GM04503 (cell line): ENCODE measurements around the gene C22orf39.

Experiments
- DNase-seq: peaks from one replicate; pipeline ENCODE4 v3.0.0-alpha.2; 2012; ENCODE audit warnings: low read depth

The C22orf39 gene

DNA sequence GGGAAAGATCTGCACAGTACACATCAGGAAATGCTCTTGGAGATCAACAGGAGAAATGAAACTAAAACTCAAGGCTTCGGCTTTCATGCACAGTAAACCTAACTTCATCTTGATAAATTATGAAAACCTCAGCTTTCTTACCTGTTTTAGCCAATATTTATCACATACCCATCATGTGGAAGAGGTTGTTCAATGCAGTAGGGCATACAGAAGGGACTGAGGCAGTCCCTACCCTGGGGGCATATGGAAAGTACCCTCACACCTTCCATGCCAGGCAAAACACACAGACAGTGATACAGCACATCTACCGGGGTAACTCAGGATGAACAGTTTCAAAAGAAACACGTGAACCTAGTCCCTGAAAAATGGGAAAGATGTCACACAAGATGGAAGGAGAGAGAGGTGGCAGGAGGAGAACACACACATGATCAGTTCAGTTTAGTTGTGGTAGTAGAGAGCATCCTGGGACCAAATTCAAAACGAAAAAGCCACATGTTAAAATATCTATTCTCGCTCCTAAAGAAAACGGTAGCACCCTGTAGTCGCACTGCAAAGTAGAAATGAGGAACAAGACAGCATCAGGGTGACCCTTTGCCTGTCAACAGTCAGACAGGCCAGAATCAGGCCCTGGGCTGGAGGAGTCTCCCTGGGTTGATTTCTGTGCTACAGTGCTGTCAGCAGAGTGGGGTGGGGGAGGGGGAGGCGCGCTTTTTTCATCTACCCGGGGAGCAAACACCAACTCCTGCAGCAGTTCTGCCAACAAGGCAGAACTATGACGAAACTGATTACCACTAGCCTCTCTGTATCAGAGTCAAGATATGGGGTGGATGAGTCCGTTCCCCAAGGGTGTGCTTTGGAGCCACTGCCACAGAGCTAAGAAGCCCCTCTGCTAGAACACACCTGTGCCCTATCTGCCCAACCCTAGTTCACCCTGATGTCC is 17.3 kb downstream of the C22orf39 start:
- no peak for DNase-seq

DNA sequence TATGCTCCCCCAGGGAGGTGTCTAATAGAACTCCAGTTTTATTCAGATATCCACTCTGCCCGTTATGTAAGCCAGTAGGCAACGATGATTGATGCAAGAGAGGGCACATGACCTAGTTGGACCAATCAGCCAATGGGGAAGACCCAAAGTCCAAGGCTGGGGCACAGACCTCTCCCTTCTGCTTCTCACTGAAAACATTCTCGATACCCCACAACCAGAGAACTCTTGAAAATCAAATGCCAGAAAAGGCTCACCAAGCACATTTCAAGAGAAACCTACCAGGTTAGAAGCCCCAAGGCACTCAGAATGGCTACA is 23.4 kb downstream of the C22orf39 start:
- DNase-seq, result no peak

DNA sequence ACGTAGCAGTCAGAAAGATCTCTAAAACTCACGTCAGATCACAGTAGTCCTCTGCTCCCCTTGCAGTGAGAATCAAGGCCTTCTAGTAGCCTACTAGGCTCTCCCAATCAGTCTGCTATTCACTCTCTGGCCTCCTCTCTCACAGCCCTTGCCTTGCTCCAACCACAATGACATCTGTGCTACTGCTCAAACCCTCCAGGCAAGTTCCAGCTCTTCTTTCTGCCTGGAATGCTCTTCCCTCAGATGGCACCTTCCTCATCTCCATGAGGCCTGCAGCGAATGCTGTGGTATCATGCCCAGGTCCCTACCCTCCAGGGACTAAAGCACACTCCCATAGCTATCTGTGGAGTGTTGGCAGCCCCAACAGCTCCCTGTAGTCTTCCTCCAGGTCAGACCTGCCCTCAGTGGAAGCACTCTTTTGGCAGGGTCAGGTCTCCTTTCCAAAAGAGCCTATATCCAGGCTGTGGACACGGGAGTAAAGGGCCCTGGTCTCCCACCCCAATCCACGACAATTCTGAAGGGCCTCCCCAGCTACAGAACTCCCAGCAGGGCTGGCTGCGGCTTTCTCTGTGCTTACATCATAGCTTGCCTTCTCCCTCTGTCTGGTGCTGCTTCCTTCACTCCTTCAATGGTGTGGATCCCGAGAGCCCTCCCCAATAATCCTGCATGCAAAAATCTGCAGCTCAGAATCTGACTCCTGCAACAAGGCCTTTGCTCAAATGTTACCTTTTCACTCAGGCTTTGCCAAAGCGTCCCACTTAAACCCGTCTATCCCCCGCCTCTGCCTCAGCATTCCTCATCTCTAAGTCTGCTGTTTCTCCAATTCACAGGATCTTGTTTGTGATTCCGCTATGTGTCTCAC is 24.8 kb downstream of the C22orf39 start:
- no peak for DNase-seq

DNA sequence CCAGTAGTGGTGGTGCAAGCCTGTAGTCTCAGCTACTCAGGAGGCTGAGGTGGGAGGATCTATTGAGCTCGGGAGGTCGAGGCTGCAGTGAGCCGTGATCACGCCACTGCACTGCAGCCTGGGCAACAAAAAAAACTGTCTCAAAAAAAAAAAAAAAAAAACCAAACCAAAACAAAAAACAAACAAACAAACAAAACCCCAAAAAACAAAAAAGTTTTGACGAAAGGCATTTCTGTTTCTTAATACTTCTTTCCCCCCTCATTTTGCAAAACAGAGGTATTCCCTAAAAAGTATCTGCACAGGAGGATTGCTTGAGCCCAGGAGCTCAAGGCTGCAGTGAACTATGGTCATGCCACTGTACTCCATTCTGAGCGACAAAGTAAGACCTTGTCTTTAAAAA is 27.2 kb downstream of the C22orf39 start:
- DNase-seq, result no peak

DNA sequence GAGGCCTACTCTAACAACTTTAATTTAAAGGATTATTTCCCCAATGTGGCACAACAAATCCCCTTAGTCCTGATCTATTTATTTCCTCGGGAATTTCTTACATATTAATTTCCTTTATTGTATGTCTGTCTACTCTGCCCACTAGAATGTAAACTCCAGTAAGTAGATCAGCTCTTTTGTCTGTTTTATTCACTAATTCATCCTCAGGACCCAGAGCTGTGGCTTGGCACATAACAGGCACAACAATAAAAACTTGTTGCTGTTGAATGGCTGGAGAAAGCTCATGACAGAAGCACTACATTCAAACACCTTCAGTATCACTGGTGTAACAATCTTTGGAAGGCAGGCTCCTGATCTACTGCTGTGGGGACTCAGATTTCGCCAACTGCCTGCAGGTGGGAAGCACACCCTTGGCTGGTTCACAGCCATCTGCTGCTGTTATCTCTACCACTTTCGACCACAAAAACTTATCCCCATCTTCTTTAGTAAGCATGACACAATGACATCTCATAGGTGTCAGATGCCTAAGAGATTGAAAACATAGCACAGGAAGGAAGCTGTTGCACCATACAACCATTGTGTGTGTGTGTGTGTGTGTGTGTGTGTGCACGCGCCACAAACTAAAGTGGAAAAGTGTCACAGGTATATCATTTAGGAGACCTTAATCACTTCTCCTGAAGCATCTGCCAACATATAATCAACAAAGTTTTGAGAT is 27.9 kb downstream of the C22orf39 start:
- DNase-seq, result no peak

DNA sequence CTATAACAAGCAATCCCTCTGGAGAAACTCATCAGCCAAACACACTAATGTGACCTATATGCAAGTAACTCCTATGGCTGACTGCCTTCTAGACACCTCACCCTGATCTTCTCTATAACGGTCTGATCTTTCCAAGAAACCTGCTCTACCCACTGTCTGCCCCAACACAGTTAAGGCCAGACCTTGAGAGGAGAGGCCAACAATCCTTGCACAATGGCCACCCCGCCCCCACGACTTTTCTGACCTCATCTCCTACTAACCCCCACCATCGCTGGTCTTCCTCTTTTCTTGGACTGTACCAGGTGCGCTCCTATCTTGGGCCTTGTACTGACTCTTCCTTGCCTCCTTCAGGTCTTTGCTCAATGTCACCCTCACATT is 28.4 kb downstream of the C22orf39 start:
- DNase-seq, result no peak

DNA sequence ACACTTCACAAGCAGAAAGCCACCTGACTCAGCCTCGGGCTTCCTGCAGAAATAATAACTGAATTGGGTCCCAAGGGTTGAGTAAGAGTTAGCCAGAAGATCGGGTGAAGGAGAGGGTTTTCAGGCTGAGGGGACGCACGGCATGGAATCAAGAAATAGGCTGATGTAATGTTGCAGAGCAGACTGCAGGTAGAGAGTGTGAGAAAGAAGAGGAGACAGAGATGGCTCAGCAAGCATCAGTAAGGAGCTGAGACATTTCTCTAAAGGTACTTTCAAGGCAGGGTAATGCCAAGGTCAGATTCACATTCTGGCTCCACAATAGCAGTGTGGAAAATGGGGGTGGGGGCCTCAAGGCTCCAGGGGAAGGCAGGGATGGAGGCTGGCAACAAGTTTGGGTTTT is 34.6 kb downstream of the C22orf39 start:
- DNase-seq, result no peak

DNA sequence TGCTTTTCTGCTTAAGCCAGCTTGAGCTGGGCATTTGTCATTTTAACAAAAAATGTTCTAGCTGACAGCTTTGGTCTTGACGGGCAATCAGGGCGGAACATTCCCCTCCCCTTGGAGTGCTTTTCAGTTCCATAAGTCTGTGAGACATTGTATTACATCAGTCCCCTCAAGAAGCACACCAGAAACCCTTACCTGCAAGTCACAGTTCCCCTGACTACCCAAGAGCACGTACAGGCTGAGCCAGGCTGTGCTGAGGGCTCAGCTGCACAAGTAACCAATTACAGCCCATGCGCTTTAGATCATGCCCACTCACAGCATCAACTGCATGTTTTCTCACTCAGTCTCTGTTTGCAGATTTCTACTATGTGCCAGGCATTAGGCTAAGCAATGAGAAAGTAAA is 35.0 kb downstream of the C22orf39 start:
- no peak for DNase-seq

DNA sequence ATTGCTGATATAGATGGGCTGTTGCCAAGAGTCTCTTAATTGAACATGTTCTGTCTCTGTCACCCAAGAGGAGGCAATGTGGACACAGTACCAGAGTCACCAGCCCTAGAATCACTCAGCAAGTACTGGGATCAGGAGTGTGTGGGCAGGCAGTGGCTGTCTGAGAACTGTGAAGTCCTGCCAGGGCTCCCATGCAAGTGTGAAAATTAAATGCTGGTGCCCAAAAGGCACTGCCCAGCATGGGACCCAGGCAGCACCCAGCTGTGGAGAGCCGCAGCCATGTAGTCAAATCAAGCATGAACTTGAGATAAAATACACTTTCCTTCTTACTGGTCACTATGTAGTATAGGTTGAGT is 35.8 kb downstream of the C22orf39 start:
- DNase-seq, result no peak

DNA sequence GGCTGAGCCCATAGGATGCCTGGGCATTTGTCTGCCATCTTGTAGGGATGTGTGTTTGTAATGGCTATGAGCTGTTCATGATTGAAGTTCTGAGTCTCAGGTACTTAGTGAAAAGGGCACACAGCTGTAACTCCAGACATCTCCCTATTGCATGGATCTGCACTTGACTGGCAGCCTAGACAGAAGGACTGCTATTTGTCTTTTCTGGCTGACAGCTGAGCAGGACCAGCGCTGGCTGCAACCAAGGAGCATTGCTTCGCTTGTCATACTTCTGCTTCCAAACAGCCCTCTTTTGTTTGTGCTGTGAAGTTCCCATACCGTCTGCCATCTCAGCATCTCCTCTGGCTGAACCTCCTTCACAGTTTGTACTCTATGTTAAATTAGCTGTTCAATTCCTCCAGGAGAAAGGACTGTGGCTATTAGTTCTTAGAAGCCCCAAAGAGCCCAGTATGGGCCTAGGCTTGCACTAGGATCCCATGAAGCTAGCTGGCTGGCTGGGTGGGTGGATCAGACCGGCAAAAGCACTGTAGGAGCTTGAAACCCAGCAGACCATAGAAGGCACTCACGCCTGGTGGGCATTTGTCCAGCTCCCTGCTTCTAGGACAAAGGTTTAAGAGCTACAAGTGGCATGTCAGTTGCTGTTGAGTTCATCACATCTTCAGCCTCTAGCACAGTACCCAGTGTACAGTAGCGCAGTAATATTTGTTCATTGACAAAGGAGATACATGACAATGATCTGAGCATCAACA is 36.4 kb downstream of the C22orf39 start:
- DNase-seq, result no peak

DNA sequence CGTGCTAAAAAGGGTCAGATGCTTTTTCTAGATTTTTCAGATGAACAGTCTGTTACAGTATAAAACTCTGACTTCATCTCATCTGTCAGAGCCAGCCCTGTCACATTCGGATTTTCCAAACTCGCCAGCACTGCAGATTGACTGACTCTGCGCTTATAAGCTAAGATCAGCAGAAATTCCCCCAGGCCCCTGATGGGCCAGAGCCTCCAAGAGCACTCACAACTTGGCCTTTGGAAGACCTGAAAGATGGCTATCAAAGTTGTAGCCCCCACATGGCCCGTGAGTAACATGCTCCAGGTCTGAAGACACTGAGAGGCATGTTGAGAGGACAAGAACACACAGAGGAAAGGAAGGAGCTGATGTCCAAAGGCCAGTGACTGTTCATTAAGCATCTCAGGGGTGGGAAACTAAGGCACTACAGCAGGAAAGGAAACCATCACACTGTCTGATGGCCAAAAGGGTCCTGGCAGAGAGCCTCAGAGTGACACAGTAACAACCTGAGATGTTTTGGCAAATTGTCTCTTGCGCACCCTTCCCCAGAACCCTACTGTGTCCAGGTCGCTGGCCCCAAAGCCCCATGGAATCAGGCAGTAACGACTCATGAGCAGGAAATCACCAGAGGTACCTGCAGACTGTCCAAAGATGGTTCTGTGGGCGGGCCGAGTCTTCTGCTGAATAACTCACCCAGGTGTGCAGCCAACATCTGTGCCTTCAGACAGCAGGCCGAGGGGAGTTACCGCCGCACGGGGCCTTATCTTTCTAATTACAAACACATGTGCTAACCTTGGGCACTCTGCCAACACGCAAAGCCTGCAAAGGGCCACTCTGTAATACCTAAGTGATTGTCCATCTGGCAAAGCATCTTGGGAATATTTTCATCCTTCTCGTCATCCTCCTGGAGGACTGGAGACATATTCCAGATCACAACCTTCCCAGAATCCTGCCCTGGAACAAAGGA is 39.6 kb downstream of the C22orf39 start:
- no peak for DNase-seq

DNA sequence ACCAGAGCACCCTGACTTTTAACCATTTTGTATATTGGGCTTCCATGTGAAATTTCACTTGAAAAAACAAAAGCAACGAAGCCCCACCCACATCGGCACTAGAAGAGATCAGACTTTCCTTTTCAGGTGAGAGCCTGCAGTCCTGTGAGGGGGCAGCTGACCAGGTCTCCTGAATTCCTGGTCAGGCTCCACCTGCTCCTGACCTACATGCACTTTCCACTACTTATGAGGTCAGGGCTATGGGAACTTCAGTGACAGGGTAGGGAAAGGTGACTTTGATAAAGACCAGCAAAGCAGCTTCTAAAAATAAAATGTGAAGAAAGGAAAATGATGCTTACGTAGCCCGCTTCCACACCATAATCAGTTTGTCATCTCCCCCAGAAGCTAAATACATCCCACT is 40.7 kb downstream of the C22orf39 start:
- DNase-seq, result no peak

DNA sequence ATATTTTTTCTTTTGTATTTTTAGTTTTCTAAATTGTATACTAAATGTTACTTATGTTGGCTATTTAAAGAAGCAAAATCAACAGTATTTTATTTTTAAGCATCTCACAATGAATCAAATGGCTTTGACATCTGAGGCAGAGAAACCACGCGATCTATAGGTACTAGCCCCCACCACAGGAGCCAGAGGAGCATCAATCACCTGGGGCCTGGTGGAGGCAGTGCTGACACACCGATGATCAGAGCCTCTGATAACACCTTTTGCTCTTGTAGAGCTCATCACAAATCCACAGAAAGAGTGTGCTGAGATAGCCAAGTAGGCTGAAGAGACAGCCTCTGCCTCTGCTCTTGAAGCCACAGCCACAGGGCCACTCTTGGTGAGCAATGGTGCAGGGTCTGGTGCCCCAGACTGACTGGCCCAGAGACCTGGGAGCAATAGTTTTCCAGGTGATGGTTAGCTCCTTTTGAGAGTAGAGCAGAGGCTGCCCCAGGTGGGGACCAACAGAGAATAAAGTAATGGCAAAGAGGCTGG is 41.2 kb downstream of the C22orf39 start:
- DNase-seq, result no peak

DNA sequence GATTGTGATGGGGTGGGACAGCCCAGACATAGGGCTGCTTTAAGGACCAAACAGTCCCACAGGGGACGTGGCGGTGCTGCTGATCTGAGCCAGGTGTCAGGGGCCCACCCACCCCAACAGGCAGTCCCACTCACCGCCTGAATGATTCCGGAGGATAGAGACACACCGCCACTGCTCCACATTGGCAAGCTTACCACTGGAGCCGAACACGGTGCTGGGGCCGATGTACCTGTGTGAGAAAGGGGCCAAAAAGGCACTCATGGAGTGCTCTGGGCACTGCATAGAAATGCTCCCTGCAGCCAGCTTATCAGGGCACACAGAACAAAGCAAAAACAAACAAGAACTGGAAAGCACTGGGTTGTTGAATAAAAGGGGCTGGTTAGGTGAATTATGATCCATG is 41.9 kb downstream of the C22orf39 start:
- DNase-seq, result no peak

DNA sequence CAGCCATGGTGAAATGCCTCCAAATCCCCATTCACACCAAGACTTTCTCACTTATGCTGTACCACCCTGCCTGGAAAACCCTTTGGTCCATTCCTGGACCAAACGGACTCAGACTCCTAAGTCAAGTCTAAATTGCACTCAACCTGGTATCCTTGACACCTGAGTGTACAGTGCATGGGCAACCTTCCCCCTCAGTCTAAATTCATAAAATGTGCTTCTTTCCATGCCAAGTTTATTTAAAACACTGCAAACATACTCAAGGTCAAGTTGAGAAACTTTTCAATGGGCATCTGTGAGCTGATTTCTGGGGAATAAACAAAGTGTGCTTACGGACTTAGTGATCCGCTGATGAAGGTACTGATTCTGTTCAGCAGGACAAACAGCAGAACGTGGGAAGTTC is 42.4 kb downstream of the C22orf39 start:
- DNase-seq, result no peak

DNA sequence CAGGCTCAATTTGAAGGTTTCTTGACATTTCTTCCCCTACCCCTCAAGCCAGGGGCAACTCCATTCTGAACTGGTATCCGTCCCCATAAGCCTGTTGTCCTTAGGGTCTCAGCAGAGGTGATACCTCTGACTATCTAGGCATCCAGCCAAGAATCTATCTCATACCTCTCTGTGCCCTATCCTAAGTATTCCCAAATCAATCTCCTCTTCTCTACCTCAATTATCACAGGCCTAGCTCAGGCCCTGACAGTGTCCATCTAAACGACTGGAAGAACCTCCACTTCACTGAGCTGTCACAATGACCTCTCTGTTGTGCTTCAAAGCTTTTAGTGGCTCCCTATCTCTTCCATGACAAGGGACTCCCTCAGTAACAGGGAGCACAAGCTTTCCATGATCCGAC is 42.8 kb downstream of the C22orf39 start:
- DNase-seq, result no peak

DNA sequence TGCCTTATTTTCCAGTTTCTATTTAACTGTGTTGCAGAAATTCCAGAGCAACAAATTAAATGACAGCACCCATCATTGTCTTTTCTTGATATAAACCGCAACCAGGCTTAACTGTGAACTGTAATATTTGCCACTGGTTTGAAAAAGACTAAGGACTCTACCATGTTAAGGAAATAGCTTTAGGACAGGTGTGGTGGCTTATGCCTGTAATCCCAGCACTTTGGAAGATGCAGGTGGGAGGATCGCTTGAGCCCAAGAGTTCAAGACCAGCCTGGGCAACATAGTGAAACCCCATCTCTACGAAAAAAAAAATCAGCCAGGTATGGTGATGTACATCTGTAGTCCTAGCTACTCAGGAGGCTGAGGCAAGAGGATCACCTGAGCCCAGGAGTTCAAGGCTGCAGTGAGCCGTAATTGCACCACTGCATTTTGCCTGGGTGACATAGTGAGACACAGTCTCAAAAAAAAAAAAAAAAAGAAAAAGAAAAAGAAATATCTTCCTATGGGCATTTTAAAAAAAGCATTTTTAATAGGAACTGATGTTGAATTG is 44.8 kb downstream of the C22orf39 start:
- no peak for DNase-seq

DNA sequence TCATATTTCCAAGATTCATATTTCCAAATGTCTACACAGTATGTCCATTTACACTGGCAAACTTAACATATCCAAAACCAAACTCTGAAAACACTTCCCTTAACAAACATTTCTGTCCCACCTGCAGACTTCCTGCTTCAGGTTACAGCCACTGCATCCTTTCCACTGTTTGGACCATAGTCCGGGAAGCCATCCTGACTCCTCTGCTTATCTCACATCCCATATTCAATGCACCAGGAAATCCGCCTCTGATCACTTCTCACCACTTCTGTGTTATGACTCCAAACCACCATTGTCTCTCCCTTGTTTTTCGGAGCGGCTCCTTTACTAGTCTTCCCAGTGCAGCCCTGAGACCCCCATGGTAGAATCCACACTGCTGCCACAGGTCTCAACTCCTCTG is 46.0 kb downstream of the C22orf39 start:
- no peak for DNase-seq

DNA sequence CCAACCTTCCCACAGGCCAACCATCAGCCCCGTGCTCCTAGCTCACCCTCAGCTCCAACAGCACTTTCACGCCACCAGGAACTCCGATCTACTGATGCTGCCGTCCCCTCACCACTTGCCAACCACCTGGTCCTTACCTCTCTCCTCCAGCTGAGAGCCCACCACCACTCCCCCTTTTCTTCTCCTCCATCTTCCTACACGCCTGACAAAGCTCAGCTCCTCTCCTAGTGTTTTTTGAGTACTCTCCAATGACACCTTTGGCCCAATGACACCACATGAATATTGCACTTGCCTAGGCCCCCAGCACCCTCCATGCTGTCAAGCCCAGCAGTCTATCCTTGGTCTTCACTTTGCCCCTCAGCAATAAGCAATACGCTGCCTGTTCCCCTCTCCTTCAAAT is 46.6 kb downstream of the C22orf39 start:
- no peak for DNase-seq

DNA sequence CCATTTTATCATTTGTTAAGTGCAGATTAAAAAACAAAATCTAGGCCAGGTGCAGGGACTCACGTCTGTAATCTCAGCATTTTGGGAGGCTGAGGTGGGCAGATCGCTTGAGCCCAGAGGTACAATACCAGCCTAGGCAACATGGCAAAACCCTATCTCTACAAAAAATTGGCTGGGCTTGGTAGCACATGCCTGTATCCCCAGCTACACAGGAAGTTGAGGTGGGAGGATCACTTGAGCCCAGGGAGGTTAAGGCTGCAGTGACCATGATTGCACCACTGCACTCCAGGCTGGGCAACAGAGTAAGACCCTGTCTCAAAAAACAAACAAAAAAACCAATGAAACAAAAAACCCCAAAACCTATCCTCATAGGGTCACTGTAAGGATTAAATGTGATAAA is 48.9 kb downstream of the C22orf39 start:
- no peak for DNase-seq
